Measurements from ENCODE around the gene PMPCA.

GRCh38 chr9:136423432-136424146, 13.1 kb downstream of the PMPCA start:
- TF ChIP-seq POLR2A (IDR thresholded peaks at IDR 0.05) (no peak), CTCF (IDR thresholded peaks at IDR 0.05) (no peak)
